H1 (cell line): ENCODE measurements around the gene CBFA2T2. TPM values are rescaled to one million over a fixed set of nuclear protein-coding genes. Genes with fewer than 3 reads are reported as not detected.

Experiments
- CTCF ChIA-PET: fragments of 300-600 bp; sonication (Branson Sonifier 250); formaldehyde crosslinking; loops from one replicate; lab custom pipeline; 2021; ENCODE audit not compliant: partially characterized antibody; lab: Charles Lee
- POLR2A ChIA-PET: fragments of 300-600 bp; sonication (Branson Sonifier 250); formaldehyde crosslinking; loops from one replicate; lab custom pipeline; 2021; ENCODE audit warnings: inconsistent platforms; ENCODE audit not compliant: partially characterized antibody; lab: Charles Lee
- DNase-seq, 2 experiments: peaks; one replicate each; pipeline versions ENCODE4 v3.0.0 to v3.0.0-alpha.2; 2010 to 2022; ENCODE audit warnings: low spot score in 2 of 2, low read depth in 1 of 2, mixed read lengths in 1 of 2
- FAIRE-seq: peaks from 2 replicates; lab custom pipeline; 2011; peaks lifted over from hg19 to GRCh38; lab: Jason Lieb, UNC
- H2AFZ ChIP-seq: 2 replicates; pipeline ENCODE4 v1.8.1; 2012; ENCODE audit warnings: low read length, inconsistent platforms
- H2AK5ac ChIP-seq: 2 replicates; pipeline ENCODE4 v1.6.1; 2013; ENCODE audit warnings: low read depth, low read length
- H2BK120ac ChIP-seq: replicated peaks from 2 replicates; pipeline ENCODE3; 2013; ENCODE audit warnings: low read depth, low read length, inconsistent platforms
- H2BK12ac ChIP-seq: 2 replicates; pipeline ENCODE4 v1.6.1; 2013; ENCODE audit warnings: low read depth, low read length
- H2BK15ac ChIP-seq: 2 replicates; pipeline ENCODE4 v1.6.1; 2013; ENCODE audit warnings: low read length
- H2BK20ac ChIP-seq: 2 replicates; pipeline ENCODE4 v1.6.1; 2013; ENCODE audit warnings: low read length
- H2BK5ac ChIP-seq: 2 replicates; pipeline ENCODE4 v1.6.1; 2013; ENCODE audit warnings: low read depth, low read length
- H3K14ac ChIP-seq: 2 replicates; pipeline ENCODE4 v1.6.1; 2013; ENCODE audit warnings: inconsistent platforms; ENCODE audit not compliant: insufficient read length
- H3K18ac ChIP-seq: 2 replicates; pipeline ENCODE4 v1.6.1; 2013; ENCODE audit warnings: low read length; ENCODE audit errors: extremely low read depth
- H3K23ac ChIP-seq: 2 replicates; pipeline ENCODE4 v1.6.1; 2013; ENCODE audit warnings: inconsistent platforms; ENCODE audit not compliant: insufficient read length
- H3K23me2 ChIP-seq: 2 replicates; pipeline ENCODE4 v1.6.1; 2013; ENCODE audit warnings: low read depth, low read length
- H3K27ac ChIP-seq: 2 replicates; pipeline ENCODE4 v1.6.1; 2011; ENCODE audit warnings: low read depth, low read length, inconsistent platforms
- H3K27me3 ChIP-seq, 4 experiments: replicated peaks in 1 of 4; 1 replicate in 1 of 4; 2 replicates in 3 of 4; pipeline versions ENCODE4 v1.6.1 to v1.8.1; 2011 to 2013; ENCODE audit warnings: low read length in 3 of 4, mild to moderate bottlenecking in 3 of 4, inconsistent platforms in 2 of 4, mixed read lengths in 2 of 4, moderate library complexity in 1 of 4; ENCODE audit not compliant: control insufficient read depth in 3 of 4, insufficient read depth in 3 of 4; ENCODE audit errors: extremely low read depth in 1 of 4
- H3K36me3 ChIP-seq, 4 experiments: 2 replicates each; pipeline versions ENCODE4 v1.6.1 to v1.8.1; 2011 to 2013; ENCODE audit warnings: mild to moderate bottlenecking in 4 of 4, low read length in 3 of 4, moderate library complexity in 2 of 4, control low read depth in 1 of 4, inconsistent platforms in 1 of 4; ENCODE audit not compliant: insufficient read depth in 4 of 4, control insufficient read depth in 2 of 4
- H3K4ac ChIP-seq: replicated peaks from 2 replicates; pipeline ENCODE3; 2013; ENCODE audit warnings: low read length, low read depth, mixed read lengths, inconsistent platforms; ENCODE audit not compliant: insufficient read length
- H3K4me1 ChIP-seq, 4 experiments: replicated peaks in 1 of 4; 1 replicate in 1 of 4; 2 replicates in 3 of 4; pipeline versions ENCODE4 v1.6.1 to v1.8.1; 2011 to 2013; ENCODE audit warnings: low read length in 3 of 4, inconsistent platforms in 2 of 4, mixed read lengths in 1 of 4; ENCODE audit not compliant: insufficient read depth in 4 of 4, control insufficient read depth in 3 of 4
- H3K4me2 ChIP-seq, 2 experiments: 2 replicates each; pipeline versions ENCODE4 v1.6.1 to v1.8.1; 2011 to 2013; ENCODE audit warnings: low read depth in 2 of 2, low read length in 2 of 2, control low read depth in 1 of 2, inconsistent platforms in 1 of 2, mild to moderate bottlenecking in 1 of 2; ENCODE audit not compliant: insufficient read depth in 1 of 2
- H3K4me3 ChIP-seq, 4 experiments: fragments of 200-600, 300-600 bp in 1 of 4; sonication (generic), shearing (Covaris generic), sonication (Bioruptor Twin) in 1 of 4; 2 replicates each; pipeline versions ENCODE4 v1.5.1 to v1.8.1; 2011 to 2016; ENCODE audit warnings: low read length in 4 of 4, low read depth in 3 of 4, control low read depth in 2 of 4, inconsistent platforms in 2 of 4, mild to moderate bottlenecking in 2 of 4, mixed read lengths in 1 of 4, moderate library complexity in 1 of 4; ENCODE audit not compliant: insufficient read depth in 2 of 4; ENCODE audit errors: extremely low read depth in 1 of 4
- H3K56ac ChIP-seq: replicated peaks from 2 replicates; pipeline ENCODE3; 2013; ENCODE audit warnings: low read depth, mild to moderate bottlenecking, mixed read lengths, low read length, inconsistent platforms; ENCODE audit not compliant: insufficient read length
- H3K79me1 ChIP-seq: 2 replicates; pipeline ENCODE4 v1.6.1; 2013; ENCODE audit warnings: low read depth, low read length, control low read depth
- H3K79me2 ChIP-seq, 2 experiments: 2 replicates each; pipeline versions ENCODE4 v1.6.1 to v1.8.1; 2012 to 2013; ENCODE audit warnings: low read length in 2 of 2, mild to moderate bottlenecking in 2 of 2, inconsistent platforms in 1 of 2; ENCODE audit not compliant: insufficient read depth in 2 of 2, control insufficient read depth in 1 of 2
- H3K9ac ChIP-seq, 4 experiments: replicated peaks in 1 of 4; 1 replicate in 1 of 4; 2 replicates in 3 of 4; pipeline versions ENCODE4 v1.6.1 to v1.8.1; 2011 to 2013; ENCODE audit warnings: low read depth in 3 of 4, low read length in 3 of 4, control low read depth in 2 of 4, mild to moderate bottlenecking in 2 of 4, moderate library complexity in 2 of 4, inconsistent platforms in 1 of 4; ENCODE audit errors: extremely low read depth in 1 of 4
- H3K9me3 ChIP-seq, 2 experiments: 2 replicates each; pipeline versions ENCODE4 v1.6.1 to v1.8.1; 2012 to 2013; ENCODE audit warnings: mild to moderate bottlenecking in 2 of 2, moderate library complexity in 2 of 2, control low read depth in 1 of 2, inconsistent platforms in 1 of 2, low read depth in 1 of 2, low read length in 1 of 2, mixed read lengths in 1 of 2; ENCODE audit not compliant: insufficient read depth in 2 of 2
- H4K20me1 ChIP-seq, 2 experiments: replicated peaks in 1 of 2; 2 replicates each; pipeline versions ENCODE3 to v1.8.1; 2011 to 2013; ENCODE audit warnings: inconsistent platforms in 2 of 2, low read length in 2 of 2, mild to moderate bottlenecking in 1 of 2; ENCODE audit not compliant: insufficient read depth in 2 of 2, control insufficient read depth in 1 of 2
- H4K5ac ChIP-seq: 2 replicates; pipeline ENCODE4 v1.6.1; 2013; ENCODE audit warnings: low read length, low read depth, mixed read lengths, inconsistent platforms; ENCODE audit not compliant: insufficient read length
- H4K8ac ChIP-seq: 2 replicates; pipeline ENCODE4 v1.8.0; 2013; ENCODE audit warnings: mild to moderate bottlenecking, moderate library complexity, low read length, inconsistent platforms; ENCODE audit not compliant: insufficient read depth; ENCODE audit errors: extremely low read depth
- H4K91ac ChIP-seq: replicated peaks from 2 replicates; pipeline ENCODE3; 2013; ENCODE audit warnings: low read length, mixed read lengths, inconsistent platforms; ENCODE audit not compliant: insufficient read length
- BACH1 ChIP-seq: IDR thresholded peaks from 2 replicates; pipeline ENCODE4 v1.6.1; 2012; ENCODE audit warnings: low read length, improper control_type of control experiment
- CEBPB ChIP-seq: IDR thresholded peaks from 2 replicates; pipeline ENCODE4 v1.6.1; 2012; ENCODE audit warnings: low read depth, low read length
- EGR1 ChIP-seq: IDR thresholded peaks from 2 replicates; pipeline ENCODE4 v1.6.1; 2011; ENCODE audit warnings: low read depth, low read length, borderline replicate concordance
- KDM1A ChIP-seq: fragments of 200-600, 300-600 bp; sonication (generic); IDR thresholded peaks from 2 replicates; pipeline ENCODE4 v1.7.1; 2016; ENCODE audit warnings: mild to moderate bottlenecking, low read length, borderline replicate concordance
- POLR2AphosphoS5 ChIP-seq: IDR thresholded peaks from 2 replicates; pipeline ENCODE4 v1.6.1; 2011; ENCODE audit warnings: low read depth, low read length
- SIN3A ChIP-seq, 2 experiments: IDR thresholded peaks in 1 of 2; conservative IDR thresholded peaks in 1 of 2; 2 replicates each; pipeline ENCODE4 v1.6.1; 2011 to 2012; ENCODE audit warnings: low read length in 2 of 2, improper control_type of control experiment in 1 of 2, low read depth in 1 of 2, mild to moderate bottlenecking in 1 of 2
- SP4 ChIP-seq: IDR thresholded peaks from 2 replicates; pipeline ENCODE4 v1.6.1; 2012; ENCODE audit warnings: low read length, inconsistent platforms
- SRF ChIP-seq: IDR thresholded peaks from 2 replicates; pipeline ENCODE4 v1.6.1; 2011; ENCODE audit warnings: mild to moderate bottlenecking, low read depth, low read length, moderate library complexity
- WGBS, 2 experiments: shearing (Covaris generic) in 1 of 2; methylation state at CpG; one replicate each; pipeline versions ENCODE4 v1.1.6 to v1.1.7; 2013 to 2015; ENCODE audit warnings: low lambda C conversion rate in 2 of 2, mixed read lengths in 2 of 2, inconsistent platforms in 1 of 2, low coverage in 1 of 2, missing lambda C conversion rate in 1 of 2; ENCODE audit not compliant: insufficient replicate concordance in 2 of 2, insufficient coverage in 1 of 2, insufficient read length in 1 of 2; ENCODE audit errors: extremely low coverage in 1 of 2, missing lambda C conversion rate in 1 of 2; 5-methylcytosine and 5-hydroxymethylcytosine counted together
- polyA plus RNA-seq, 7 experiments: library from polyadenylated mRNA; depleted of rRNA in 3 of 7; stranded (reverse) in 5 of 7; unstranded in 2 of 7; fragments of >200 nt in 5 of 7; fragments of 200-250 nt in 2 of 7; gene quantifications; 1 replicate in 5 of 7; 2 replicates in 1 of 7; 4 replicates in 1 of 7; pipeline versions ENCODE4 v1.2.1 to v1.2.3, GENCODE V29; 2011 to 2013; ENCODE audit warnings: missing spikeins in 2 of 7, mixed read lengths in 2 of 7
- total RNA-seq: library from RNA; stranded (reverse); fragmentation: NEBNext Ultra II Directional; extraction: Animal tissue kit (Norgen Biotek cat#: 25700); gene quantifications from 2 replicates; pipeline ENCODE4 v1.2.1, GENCODE V29; 2021

The CBFA2T2 gene
- total and polyA plus RNA-seq, 2 of the 8 experiments (the other 6 are each of a cell fraction or from before 2014, with no cell fraction given): 11.6 to 12.9 TPM

DNA sequence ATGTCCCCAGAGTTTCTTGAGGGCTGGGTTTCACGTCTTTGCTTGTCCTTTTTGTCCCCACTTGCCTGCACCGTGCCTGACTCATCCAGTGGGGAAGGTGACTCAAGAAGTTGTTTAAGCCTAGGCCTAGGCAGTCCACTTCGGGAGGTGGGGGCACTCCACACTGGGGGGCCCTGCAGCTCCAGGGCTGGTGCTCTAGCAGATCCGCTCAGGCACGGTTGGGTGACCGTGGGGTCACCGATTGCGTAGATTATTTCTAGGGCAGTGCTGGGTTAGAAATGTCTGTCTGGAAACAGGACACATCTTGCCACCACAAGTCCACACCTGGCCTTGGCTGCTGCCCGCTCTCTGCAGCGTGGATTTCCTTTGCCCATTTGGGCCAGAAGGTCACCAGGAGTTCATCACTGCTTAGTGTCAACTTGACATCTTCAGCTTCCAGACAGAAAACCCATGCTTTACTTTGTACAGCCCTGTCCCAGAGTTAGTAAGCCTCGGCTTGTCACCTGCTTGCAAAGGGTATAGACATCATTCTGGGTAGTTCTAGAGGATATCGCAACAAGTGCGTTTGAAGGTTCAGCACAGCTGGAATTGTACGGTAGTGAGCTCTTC is 158.6 kb downstream of the CBFA2T2 start:
- WGBS, 2 experiments: 94% methylated on average over 14 of the region's 14 CpGs; no CpG with 5 or more reads in 1 of the 2 experiments
- Histone ChIP-seq H3K23ac (no peak overlapping the region), H4K8ac (no peak overlapping the region), H3K4me2 (no peak overlapping the region), H3K23me2 (no peaks in the 10 kb centered on the region), H3K79me1 (no peaks in the 10 kb centered on the region), H3K18ac (no peak overlapping the region), H2BK5ac (no peak overlapping the region), H2BK12ac (no peak overlapping the region), H3K27ac (no peak overlapping the region), H2BK20ac (no peak overlapping the region), H3K4ac (no peak overlapping the region), H3K36me3 (peaks cover 0 to 11% (median 0%) of the 10 kb centered on the region in 4 experiments; a peak in 2 of 8 replicates), H3K4me1 (peaks cover 0 to 4% (median 0%) of the 10 kb centered on the region in 4 experiments; a peak in 3 of 7 replicates), H2AK5ac (no peak overlapping the region), H3K56ac (no peak overlapping the region), H3K9me3 (no peaks in the 10 kb centered on the region), H3K9ac (no peak overlapping the region), H4K91ac (no peak overlapping the region), H4K5ac (no peak overlapping the region), H4K20me1 (peaks cover 0 to 4% of the 10 kb centered on the region in 2 experiments), H2AFZ (no peak overlapping the region), H2BK120ac (no peak overlapping the region), H3K4me3 (no peak overlapping the region), H3K27me3 (no peaks in the 10 kb centered on the region), H3K14ac (no peak overlapping the region), H3K79me2 (no peaks in the 10 kb centered on the region), H2BK15ac (no peak overlapping the region)
- CTCF ChIA-PET: interaction anchor here (0.6 to 1.6 kb wide), 6 partner anchors 10 to 272 kb away, joined by 3 to 5 read pairs (median 3); no protein-coding TSS in a partner anchor
- POLR2A ChIA-PET: interaction anchor here (1.6 kb wide), 1 partner anchor 16 kb away, joined by 6 read pairs; no protein-coding TSS in a partner anchor
- TF ChIP-seq KDM1A: no peak
- TF ChIP-seq SRF: no peak
- no peak for TF ChIP-seq SIN3A (conservative IDR thresholded peaks at IDR 0.05 in 1 of 2, IDR thresholded peaks at IDR 0.05 in 1 of 2; ENCODE audit: low read depth in 1 of 2, low read length in 2 of 2)
- 0 out of 2 replicates have a peak, but pooled peaks have one; percentile 23 for TF ChIP-seq POLR2AphosphoS5
- TF ChIP-seq BACH1: no peak
- TF ChIP-seq CEBPB: no peak
- no peak for TF ChIP-seq EGR1
- TF ChIP-seq SP4: no peak
- FAIRE-seq (no peak), DNase-seq (no peak)
